NCI-H510A (cell line): ENCODE results near the gene UBE2D2.
A peak's percentile ranks its signal among the peaks of the same experiment; 100 is the strongest.

Experiments used
- DNase-seq: peaks from one replicate; lab custom pipeline; 2025; lab: John Stamatoyannopoulos, UW

Gene UBE2D2

DNA sequence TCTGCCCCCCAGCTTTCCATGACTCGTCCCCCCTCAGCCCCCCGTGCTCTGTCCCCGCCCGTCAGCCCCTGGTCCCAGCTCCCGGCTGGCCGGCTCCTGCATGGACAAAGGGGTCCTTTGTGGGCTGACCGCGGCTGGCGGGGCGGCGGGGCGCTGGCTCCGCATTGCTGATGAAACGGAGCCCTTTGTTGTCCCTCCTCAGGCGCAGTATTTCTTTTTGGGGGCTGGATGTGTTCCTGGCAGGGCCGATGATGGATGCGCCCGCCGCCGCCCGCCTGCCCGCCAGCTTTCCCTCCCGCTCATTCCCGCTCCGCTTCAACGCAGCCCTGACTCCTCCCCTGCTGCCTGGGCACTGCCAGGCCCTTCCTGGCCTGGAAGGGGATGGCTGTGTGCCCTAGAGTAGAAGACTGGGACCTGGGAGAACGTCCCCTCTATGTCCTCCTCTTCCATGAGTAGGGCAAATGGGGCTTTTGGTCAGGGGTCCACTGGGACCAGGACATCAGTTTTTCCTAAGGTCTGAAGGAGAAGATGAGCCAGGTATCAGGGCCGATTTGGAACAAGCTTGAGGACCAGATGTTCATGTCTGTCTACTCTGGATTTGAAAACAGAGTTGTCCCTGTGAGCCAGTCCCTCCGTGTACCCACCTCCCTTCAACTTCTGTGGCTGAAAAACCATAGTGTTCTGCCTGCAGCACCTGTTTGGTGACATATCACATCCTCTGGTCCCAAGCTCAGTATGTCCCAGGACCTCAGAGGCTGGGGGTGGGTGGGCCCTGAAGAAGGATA, 116.0 kb downstream of the UBE2D2 start:
- peak; percentile 42 for DNase-seq
